HEK293 (cell line): ENCODE measurements around the gene NPW.
A peak's percentile ranks its signal among the peaks of the same experiment; 100 is the strongest.

Experiments used
- CTCF ChIA-PET: fragments of 350-600 bp; formaldehyde crosslinking; extraction: SDS; loops from one replicate; lab custom pipeline; 2021; ENCODE audit warnings: antibody characterized with exemption; lab: Yijun Ruan, JAX
- POLR2A ChIA-PET: fragments of 300-600 bp; formaldehyde crosslinking; extraction: SDS; loops from one replicate; lab custom pipeline; 2020; ENCODE audit warnings: antibody characterized with exemption, inconsistent platforms; lab: Yijun Ruan, JAX
- H3K27ac ChIP-seq: fragments of 200-500 bp; sonication (Bioruptor generic); 2 replicates; pipeline ENCODE4 v1.5.1; 2014; ENCODE audit warnings: low read depth, low read length, control low read depth, inconsistent platforms; ENCODE audit errors: extremely low read depth
- H3K36me3 ChIP-seq, 2 experiments: fragments of 200-500 bp in 1 of 2; sonication (Bioruptor generic) in 1 of 2; 1 replicate in 1 of 2; 2 replicates in 1 of 2; pipeline ENCODE4 v1.5.1; 2014 to 2017; ENCODE audit warnings: inconsistent platforms in 2 of 2, low read length in 2 of 2; ENCODE audit not compliant: control insufficient read depth in 2 of 2, insufficient read depth in 1 of 2
- H3K4me1 ChIP-seq: fragments of 200-500 bp; sonication (Bioruptor generic); 2 replicates; pipeline ENCODE4 v1.5.1; 2014; ENCODE audit warnings: mild to moderate bottlenecking, low read length, inconsistent platforms; ENCODE audit not compliant: control insufficient read depth, insufficient read depth
- H3K4me3 ChIP-seq: 2 replicates; pipeline ENCODE4 v1.5.1; 2011; ENCODE audit warnings: low read depth, mild to moderate bottlenecking, control low read depth, low read length, moderate library complexity
- H3K9me3 ChIP-seq: fragments of 200-500 bp; sonication (Bioruptor generic); 2 replicates; pipeline ENCODE4 v1.5.1; 2014; ENCODE audit warnings: low read depth, low read length, inconsistent platforms; ENCODE audit not compliant: control insufficient read depth, insufficient read depth
- IKZF3 ChIP-seq: fragments of 450-650 bp; IDR thresholded peaks from 2 replicates; pipeline ENCODE4 v1.5.0; 2018; ENCODE audit warnings: missing biosample characterization, mild to moderate bottlenecking, missing genetic modification characterization, moderate library complexity
- KLF1 ChIP-seq: fragments of 450-650 bp; formaldehyde crosslinking; IDR thresholded peaks from 2 replicates; pipeline ENCODE4 v1.5.1; 2016; ENCODE audit warnings: missing biosample characterization, missing genetic modification characterization
- KLF10 ChIP-seq: fragments of 450-650 bp; IDR thresholded peaks from 2 replicates; pipeline ENCODE4 v1.5.1; 2018; ENCODE audit warnings: missing biosample characterization, mild to moderate bottlenecking, missing genetic modification characterization
- MZF1 ChIP-seq: fragments of 450-650 bp; formaldehyde crosslinking; IDR thresholded peaks from 2 replicates; pipeline ENCODE4 v1.5.1; 2017; ENCODE audit warnings: missing biosample characterization, missing genetic modification characterization, borderline replicate concordance
- PATZ1 ChIP-seq: fragments of 450-650 bp; formaldehyde crosslinking; IDR thresholded peaks from 2 replicates; pipeline ENCODE4 v1.5.1; 2016; ENCODE audit warnings: missing biosample characterization, missing genetic modification characterization
- SP2 ChIP-seq: fragments of 450-650 bp; formaldehyde crosslinking; IDR thresholded peaks from 2 replicates; pipeline ENCODE4 v1.5.1; 2016; ENCODE audit warnings: missing biosample characterization, missing genetic modification characterization
- TRIM28 ChIP-seq: IDR thresholded peaks from 2 replicates; pipeline ENCODE4 v1.6.1; 2011; ENCODE audit warnings: low read length, control low read depth, borderline replicate concordance
- ZFP3 ChIP-seq: fragments of 450-650 bp; formaldehyde crosslinking; IDR thresholded peaks from 2 replicates; pipeline ENCODE4 v1.5.1; 2016; ENCODE audit warnings: low read depth, missing biosample characterization, missing genetic modification characterization
- ZFP41 ChIP-seq: fragments of 450-650 bp; formaldehyde crosslinking; IDR thresholded peaks from 2 replicates; pipeline ENCODE4 v1.5.1; 2016; ENCODE audit warnings: missing biosample characterization, missing genetic modification characterization, borderline replicate concordance
- ZIC2 ChIP-seq: fragments of 450-650 bp; formaldehyde crosslinking; IDR thresholded peaks from 2 replicates; pipeline ENCODE4 v1.5.1; 2016; ENCODE audit warnings: missing biosample characterization, missing genetic modification characterization
- ZNF132 ChIP-seq: fragments of 450-650 bp; formaldehyde crosslinking; IDR thresholded peaks from 2 replicates; pipeline ENCODE4 v1.5.1; 2017; ENCODE audit warnings: missing biosample characterization, missing genetic modification characterization, borderline replicate concordance
- ZNF169 ChIP-seq: fragments of 450-650 bp; formaldehyde crosslinking; IDR thresholded peaks from 2 replicates; pipeline ENCODE4 v1.5.1; 2016; ENCODE audit warnings: missing biosample characterization, missing genetic modification characterization
- ZNF248 ChIP-seq: fragments of 450-650 bp; formaldehyde crosslinking; IDR thresholded peaks from 2 replicates; pipeline ENCODE4 v1.5.1; 2017; ENCODE audit warnings: missing biosample characterization, missing genetic modification characterization
- ZNF280D ChIP-seq: fragments of 450-650 bp; formaldehyde crosslinking; IDR thresholded peaks from 2 replicates; pipeline ENCODE4 v1.5.1; 2016; ENCODE audit warnings: missing biosample characterization, missing genetic modification characterization
- ZNF341 ChIP-seq: fragments of 450-650 bp; formaldehyde crosslinking; IDR thresholded peaks from 2 replicates; pipeline ENCODE4; 2016; ENCODE audit warnings: low read depth, missing biosample characterization, missing genetic modification characterization
- ZNF416 ChIP-seq: fragments of 450-650 bp; formaldehyde crosslinking; IDR thresholded peaks from 2 replicates; pipeline ENCODE4 v1.5.1; 2016; ENCODE audit warnings: missing biosample characterization, missing genetic modification characterization
- ZNF449 ChIP-seq: fragments of 450-650 bp; formaldehyde crosslinking; IDR thresholded peaks from 2 replicates; pipeline ENCODE4 v1.5.1; 2017; ENCODE audit warnings: missing biosample characterization, mild to moderate bottlenecking, missing genetic modification characterization, moderate library complexity
- ZNF664 ChIP-seq: fragments of 450-650 bp; formaldehyde crosslinking; IDR thresholded peaks from 2 replicates; pipeline ENCODE4 v1.5.1; 2016; ENCODE audit warnings: missing biosample characterization, missing genetic modification characterization
- ZNF677 ChIP-seq: fragments of 450-650 bp; IDR thresholded peaks from 2 replicates; pipeline ENCODE4 v1.5.0; 2018; ENCODE audit warnings: missing biosample characterization, mild to moderate bottlenecking, missing genetic modification characterization, moderate library complexity
- ZNF76 ChIP-seq: fragments of 450-650 bp; formaldehyde crosslinking; IDR thresholded peaks from 2 replicates; pipeline ENCODE4; 2016; ENCODE audit warnings: low read depth, missing biosample characterization, missing genetic modification characterization, borderline replicate concordance
- ZNF792 ChIP-seq: fragments of 450-650 bp; formaldehyde crosslinking; IDR thresholded peaks from 2 replicates; pipeline ENCODE4 v1.5.1; 2016; ENCODE audit warnings: missing biosample characterization, missing genetic modification characterization

The NPW gene

GRCh38 chr16:1972490-1972877 is 47.1 kb upstream of the NPW start:
- Histone ChIP-seq H3K27ac (peak overlapping the region; percentile 88; the same call in 1 of the 2 replicates), H3K4me1 (no peaks in the 10 kb centered on the region), H3K36me3 (peaks cover 0 to 35% of the 10 kb centered on the region in 2 experiments; a peak in 1 of 3 replicates), H3K4me3 (peak overlapping the region; percentile 97)
- TF ChIP-seq ZNF169 (no peak), ZFP3 (tag by site-specific recombination) (no peak), ZNF416 (tag by site-specific recombination) (no peak), ZNF248 (tag by site-specific recombination) (no peak), KLF1 (tag by site-specific recombination) (no peak), IKZF3 (tag by site-specific recombination) (no peak), MZF1 (tag by site-specific recombination) (no peak), ZNF280D (tag by site-specific recombination) (no peak), ZNF132 (no peak), ZNF677 (tag by site-specific recombination) (no peak), SP2 (tag by site-specific recombination) (peak; percentile 20), KLF10 (tag by site-specific recombination) (no peak), ZNF449 (tag by site-specific recombination) (no peak), ZFP41 (tag by site-specific recombination) (no peak), TRIM28 (no peak), ZNF792 (tag by site-specific recombination) (no peak), ZIC2 (tag by site-specific recombination) (no peak), ZNF76 (tag by site-specific recombination) (peak; percentile 82), PATZ1 (tag by site-specific recombination) (no peak), ZNF664 (tag by site-specific recombination) (no peak), ZNF341 (tag by site-specific recombination) (peak; percentile 81)
- TF ChIP-seq, all 188 proteins: peak for 3
- ChIA-PET POLR2A (interaction anchor here (1.2 to 1.8 kb wide), 5 partner anchors 9 to 190 kb away, joined by 3 to 17 read pairs (median 9); partner anchors contain the start of genes GFER, NUBP2 and SPSB3), CTCF (interaction anchor here (1.2 kb wide), 1 partner anchor 12 kb away, joined by 4 read pairs; no protein-coding TSS in a partner anchor)
- no peaks in the 10 kb centered on the region for H3K9me3 ChIP-seq
